GM23338 (cell line): ENCODE measurements around the gene NIT1. TPM values are rescaled to one million over a fixed set of nuclear protein-coding genes. Genes with fewer than 3 reads are reported as not detected.

Experiments
- CTCF ChIP-seq, 2 experiments: fragments of 200-600 bp in 1 of 2; sonication (generic) in 1 of 2; conservative IDR thresholded peaks; 2 replicates each; pipeline versions ENCODE4 v1.5.1 to v1.6.1; 2016 to 2017; ENCODE audit warnings: antibody characterized with exemption in 2 of 2, low read depth in 2 of 2, mild to moderate bottlenecking in 2 of 2, moderate library complexity in 1 of 2
- EZH2 ChIP-seq: fragments of 200-600 bp; sonication (generic); IDR thresholded peaks from one replicate; pipeline ENCODE4 v1.8.0; 2017; ENCODE audit warnings: antibody characterized with exemption, mild to moderate bottlenecking, low read depth; ENCODE audit not compliant: unreplicated experiment
- NANOG ChIP-seq: IDR thresholded peaks from 2 replicates; pipeline ENCODE4 v1.6.1; 2016; ENCODE audit warnings: antibody characterized with exemption, borderline replicate concordance
- REST ChIP-seq: IDR thresholded peaks from one replicate; pipeline ENCODE4 v1.6.1; 2018; ENCODE audit warnings: antibody characterized with exemption; ENCODE audit not compliant: unreplicated experiment
- STAT1 ChIP-seq: IDR thresholded peaks from one replicate; pipeline ENCODE4 v1.6.1; 2016; ENCODE audit warnings: antibody characterized with exemption; ENCODE audit not compliant: unreplicated experiment
- ZNF462 ChIP-seq: fragments of 250-450 bp; sonication (Bioruptor Pico); IDR thresholded peaks from 2 replicates; pipeline ENCODE4 v1.5.0; 2020; ENCODE audit warnings: mild to moderate bottlenecking, moderate library complexity
- polyA plus RNA-seq: library from polyadenylated mRNA; unstranded; fragments of >200 nt; fragmentation: Nextera tagmentation; extraction: Ambion mirVana; gene quantifications from 2 replicates; pipeline ENCODE4 v1.2.1, GENCODE V29; 2016
- total RNA-seq: library from RNA; depleted of rRNA; stranded (reverse); fragments of >200 nt; shearing (Covaris generic); gene quantifications from 2 replicates; pipeline ENCODE4 v1.2.3, GENCODE V29; 2014

The NIT1 gene
- total and polyA plus RNA-seq, 2 experiments from 2014 or later: 35.9 to 43.0 TPM

- TF ChIP-seq ZNF462 (no peak), STAT1 (no peak), CTCF (conservative IDR thresholded peaks at IDR 0.05; ENCODE audit: low read depth in 2 of 2) (no peak), REST (no peak), NANOG (no peak), EZH2 (no peak)
Observed at GRCh38 chr1:161145832-161146231, 27.9 kb downstream of the NIT1 start (continued).
